Caco-2 (cell line): ENCODE measurements around the gene ARL3. TPM values are rescaled to one million over a fixed set of nuclear protein-coding genes. Genes with fewer than 3 reads are reported as not detected.
A peak's percentile ranks its signal among the peaks of the same experiment; 100 is the strongest.
"Not testable (repeated sequence)": the region's sequence is repeated elsewhere in the genome, so short reads cannot be mapped to it uniquely, and the experiment has no call there.

Experiments
- BruUV-seq: library from RNA; stranded (reverse); fragments of 400-500 nt; replicated peaks from 2 replicates; lab custom pipeline; 2021; lab: Mats Ljungman, UMichigan
- CTCF ChIA-PET: fragments of 300-600 bp; sonication (Branson Sonifier 250); formaldehyde crosslinking; loops from one replicate; lab custom pipeline; 2022; ENCODE audit warnings: antibody characterized with exemption; lab: Charles Lee
- POLR2A ChIA-PET: fragments of 300-600 bp; sonication (Branson Sonifier 250); formaldehyde crosslinking; loops from one replicate; lab custom pipeline; 2022; ENCODE audit warnings: antibody characterized with exemption; lab: Charles Lee
- DNase-seq, 2 experiments: peaks; one replicate each; pipeline versions ENCODE4 v3.0.0 to v3.0.0-alpha.2; 2020 to 2022
- H3K27me3 ChIP-seq: replicated peaks from 2 replicates; pipeline ENCODE4 v1.6.0; 2011; ENCODE audit warnings: low read length; ENCODE audit not compliant: control insufficient read depth, insufficient read depth
- H3K36me3 ChIP-seq: 2 replicates; pipeline ENCODE4 v1.5.1; 2011; ENCODE audit warnings: low read length; ENCODE audit not compliant: control insufficient read depth, insufficient read depth
- H3K4me1 ChIP-seq: fragments of 250-450 bp; sonication (Bioruptor Pico); 2 replicates; pipeline ENCODE4 v1.5.1; 2020; ENCODE audit warnings: mild to moderate bottlenecking
- H3K4me3 ChIP-seq: 2 replicates; pipeline ENCODE4 v1.5.1; 2011; ENCODE audit warnings: low read depth, mild to moderate bottlenecking, control low read depth, low read length
- H3K9me3 ChIP-seq: fragments of 250-450 bp; sonication (Bioruptor Pico); 2 replicates; pipeline ENCODE4 v1.5.1; 2020; ENCODE audit warnings: mild to moderate bottlenecking, moderate library complexity
- H3K27ac Mint-ChIP-seq: one replicate; pipeline ENCODE4 v1.8.0; 2022; ENCODE audit warnings: mixed read lengths; ENCODE audit not compliant: unreplicated experiment
- H3K27me3 Mint-ChIP-seq: one replicate; pipeline ENCODE4 v1.8.0; 2022; ENCODE audit warnings: mixed read lengths; ENCODE audit not compliant: insufficient read depth, unreplicated experiment
- H3K36me3 Mint-ChIP-seq: one replicate; pipeline ENCODE4 v1.8.0; 2022; ENCODE audit warnings: mild to moderate bottlenecking, mixed read lengths; ENCODE audit not compliant: insufficient read depth, unreplicated experiment
- H3K4me1 Mint-ChIP-seq: one replicate; pipeline ENCODE4 v1.8.0; 2022; ENCODE audit warnings: low read depth, mixed read lengths; ENCODE audit not compliant: unreplicated experiment
- H3K4me3 Mint-ChIP-seq: one replicate; pipeline ENCODE4 v1.8.0; 2022; ENCODE audit warnings: mild to moderate bottlenecking, moderate library complexity, mixed read lengths; ENCODE audit not compliant: unreplicated experiment
- H3K9me3 Mint-ChIP-seq: one replicate; pipeline ENCODE4 v1.8.0; 2022; ENCODE audit warnings: mixed read lengths; ENCODE audit not compliant: unreplicated experiment
- intact Hi-C: fragments of 100-400 bp; cut with micrococcal nuclease; formaldehyde crosslinking; loops from one replicate; pipeline ENCODE4 v1.10.0; 2022; ENCODE audit not compliant: unreplicated experiment
- total RNA-seq: library from RNA; stranded (reverse); gene quantifications from 2 replicates; pipeline ENCODE4 v1.2.3, GENCODE V29; 2022
- TF ChIP-seq, protein P1 (sequence below), 2 experiments: fragments of 200-600 bp in 1 of 2; IDR thresholded peaks; 1 replicate in 1 of 2; 2 replicates in 1 of 2; pipeline versions ENCODE4 v1.5.1 to v1.8.0; 2011 to 2022; ENCODE audit warnings: antibody characterized with exemption in 1 of 2, control low read depth in 1 of 2, inconsistent platforms in 1 of 2, low read depth in 1 of 2, low read length in 1 of 2, mild to moderate bottlenecking in 1 of 2, moderate library complexity in 1 of 2; ENCODE audit not compliant: insufficient read depth in 1 of 2, severe bottlenecking in 1 of 2, unreplicated experiment in 1 of 2

Gene ARL3
- total RNA-seq, 1 experiment from 2014 or later: 7.8 TPM

DNA sequence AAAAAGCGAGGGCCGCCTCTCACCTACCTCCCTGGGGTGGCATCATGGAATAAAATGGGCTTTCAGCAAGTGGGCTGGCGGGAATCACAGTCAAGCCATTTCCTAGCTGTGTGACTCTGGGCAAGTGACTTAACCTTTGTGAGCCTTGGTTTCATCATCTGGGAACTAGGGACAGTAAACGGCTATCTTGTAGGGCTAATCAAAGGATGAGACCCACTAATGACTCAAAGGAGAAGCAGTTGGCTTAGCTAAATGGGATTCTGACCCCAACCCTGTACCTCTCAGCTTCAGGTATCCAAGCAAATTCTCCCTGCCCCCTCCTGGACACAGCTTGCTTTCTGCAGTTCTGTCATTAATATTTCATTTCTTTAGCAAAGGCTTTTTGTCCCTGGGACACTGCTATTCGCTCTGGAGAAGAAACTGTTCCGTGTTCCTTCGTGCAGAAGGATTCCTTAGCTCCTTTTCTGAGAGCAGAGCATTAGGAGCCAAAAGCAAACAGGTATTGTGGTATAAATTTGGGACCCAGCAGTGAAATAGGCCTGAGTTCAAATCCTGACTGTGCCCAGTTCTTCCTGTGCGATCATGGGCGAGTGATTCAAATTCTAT lies 44.0 kb downstream of the ARL3 start:
- no peak for DNase-seq
- TF ChIP-seq, protein P1, sequence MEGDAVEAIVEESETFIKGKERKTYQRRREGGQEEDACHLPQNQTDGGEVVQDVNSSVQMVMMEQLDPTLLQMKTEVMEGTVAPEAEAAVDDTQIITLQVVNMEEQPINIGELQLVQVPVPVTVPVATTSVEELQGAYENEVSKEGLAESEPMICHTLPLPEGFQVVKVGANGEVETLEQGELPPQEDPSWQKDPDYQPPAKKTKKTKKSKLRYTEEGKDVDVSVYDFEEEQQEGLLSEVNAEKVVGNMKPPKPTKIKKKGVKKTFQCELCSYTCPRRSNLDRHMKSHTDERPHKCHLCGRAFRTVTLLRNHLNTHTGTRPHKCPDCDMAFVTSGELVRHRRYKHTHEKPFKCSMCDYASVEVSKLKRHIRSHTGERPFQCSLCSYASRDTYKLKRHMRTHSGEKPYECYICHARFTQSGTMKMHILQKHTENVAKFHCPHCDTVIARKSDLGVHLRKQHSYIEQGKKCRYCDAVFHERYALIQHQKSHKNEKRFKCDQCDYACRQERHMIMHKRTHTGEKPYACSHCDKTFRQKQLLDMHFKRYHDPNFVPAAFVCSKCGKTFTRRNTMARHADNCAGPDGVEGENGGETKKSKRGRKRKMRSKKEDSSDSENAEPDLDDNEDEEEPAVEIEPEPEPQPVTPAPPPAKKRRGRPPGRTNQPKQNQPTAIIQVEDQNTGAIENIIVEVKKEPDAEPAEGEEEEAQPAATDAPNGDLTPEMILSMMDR (IDR thresholded peaks at IDR 0.05; ENCODE audit: insufficient read depth in 1 of 2, low read depth in 1 of 2, low read length in 1 of 2, severe bottlenecking in 1 of 2, unreplicated experiment in 1 of 2): no peak
- no peaks in the 10 kb centered on the region for H3K27me3 Mint-ChIP-seq
- H3K27ac Mint-ChIP-seq: no peak overlapping the region
- no peaks in the 10 kb centered on the region for H3K4me1 Mint-ChIP-seq
- no peaks in the 10 kb centered on the region for H3K27me3 ChIP-seq
- no TSS peak for BruUV-seq
- H3K9me3 ChIP-seq: no peaks in the 10 kb centered on the region
- POLR2A ChIA-PET: no interaction called here
- H3K4me1 ChIP-seq: peaks cover 6% of the 10 kb centered on the region; the same call in 1 of the 2 replicates
- H3K36me3 Mint-ChIP-seq: no peaks in the 10 kb centered on the region
- H3K4me3 Mint-ChIP-seq: no peak overlapping the region
- no peaks in the 10 kb centered on the region for H3K36me3 ChIP-seq
- intact Hi-C loops: no loop called here
- CTCF ChIA-PET: interaction anchor here (0.6 to 1.3 kb wide), 7 partner anchors 9 to 43 kb away, joined by 3 to 4 read pairs (median 3); no protein-coding TSS in a partner anchor
- H3K9me3 Mint-ChIP-seq: no peaks in the 10 kb centered on the region
- no peak overlapping the region for H3K4me3 ChIP-seq

DNA sequence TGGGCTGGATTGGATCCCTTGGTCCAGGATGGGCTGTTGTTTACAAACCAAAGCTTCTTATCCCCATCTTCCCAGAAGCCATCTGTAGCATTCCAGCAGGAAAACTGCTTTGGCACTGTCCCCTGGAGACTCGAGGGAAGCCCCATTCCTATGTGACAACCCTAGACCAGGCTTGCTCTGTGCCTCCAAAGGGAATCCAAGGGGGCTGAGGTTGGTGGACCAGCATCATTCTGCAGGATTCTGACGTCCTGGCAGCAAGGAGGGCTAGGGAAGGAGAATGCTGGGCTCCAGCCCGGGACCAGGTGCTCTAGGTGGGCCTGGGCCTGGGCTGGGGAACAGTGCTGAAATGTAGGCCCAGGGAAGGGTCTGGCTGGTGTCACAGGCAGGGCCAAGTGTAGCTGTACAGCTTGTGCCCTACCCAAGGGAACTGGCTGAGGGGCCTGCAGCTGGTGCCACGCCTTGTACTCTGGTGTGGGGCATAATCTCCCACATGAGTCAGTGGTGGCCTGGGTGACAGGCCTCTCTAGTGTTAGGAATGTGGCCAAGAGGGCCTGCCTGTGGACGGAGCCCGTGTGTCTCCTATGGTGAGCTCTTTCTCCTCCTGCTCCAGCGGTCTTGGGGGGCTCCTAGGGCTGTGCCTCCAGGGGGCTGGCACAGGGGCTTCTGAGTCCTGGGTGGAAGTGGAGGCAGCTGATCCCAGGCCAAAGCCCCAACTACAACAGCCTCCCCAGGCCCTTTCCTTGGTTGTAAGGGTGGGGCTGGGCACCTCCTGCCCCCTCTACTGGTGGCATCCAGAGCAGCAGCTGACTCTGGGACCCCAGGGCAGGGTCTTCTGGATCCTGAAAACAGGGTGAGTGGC lies 44.8 kb downstream of the ARL3 start:
- Mint-ChIP-seq H3K36me3 (no peaks in the 10 kb centered on the region), H3K27me3 (no peaks in the 10 kb centered on the region), H3K4me1 (no peaks in the 10 kb centered on the region), H3K27ac (no peak overlapping the region), H3K9me3 (no peaks in the 10 kb centered on the region), H3K4me3 (no peak overlapping the region)
- intact Hi-C loops: no loop called here
- Histone ChIP-seq H3K9me3 (no peaks in the 10 kb centered on the region), H3K27me3 (no peaks in the 10 kb centered on the region), H3K36me3 (no peaks in the 10 kb centered on the region), H3K4me1 (peaks cover 6% of the 10 kb centered on the region; the same call in 1 of the 2 replicates), H3K4me3 (no peak overlapping the region)
- DNase-seq: peak in 1 of 2 experiments; percentile 37
- ChIA-PET CTCF (interaction anchor here (0.6 to 1.3 kb wide), 7 partner anchors 9 to 500 kb away, joined by 3 to 4 read pairs (median 3); no protein-coding TSS in a partner anchor), POLR2A (no interaction called here)
- TF ChIP-seq, protein P1 (IDR thresholded peaks at IDR 0.05; ENCODE audit: insufficient read depth in 1 of 2, low read depth in 1 of 2, low read length in 1 of 2, severe bottlenecking in 1 of 2, unreplicated experiment in 1 of 2): peak; percentile 56 to 66
- BruUV-seq: no TSS peak

DNA sequence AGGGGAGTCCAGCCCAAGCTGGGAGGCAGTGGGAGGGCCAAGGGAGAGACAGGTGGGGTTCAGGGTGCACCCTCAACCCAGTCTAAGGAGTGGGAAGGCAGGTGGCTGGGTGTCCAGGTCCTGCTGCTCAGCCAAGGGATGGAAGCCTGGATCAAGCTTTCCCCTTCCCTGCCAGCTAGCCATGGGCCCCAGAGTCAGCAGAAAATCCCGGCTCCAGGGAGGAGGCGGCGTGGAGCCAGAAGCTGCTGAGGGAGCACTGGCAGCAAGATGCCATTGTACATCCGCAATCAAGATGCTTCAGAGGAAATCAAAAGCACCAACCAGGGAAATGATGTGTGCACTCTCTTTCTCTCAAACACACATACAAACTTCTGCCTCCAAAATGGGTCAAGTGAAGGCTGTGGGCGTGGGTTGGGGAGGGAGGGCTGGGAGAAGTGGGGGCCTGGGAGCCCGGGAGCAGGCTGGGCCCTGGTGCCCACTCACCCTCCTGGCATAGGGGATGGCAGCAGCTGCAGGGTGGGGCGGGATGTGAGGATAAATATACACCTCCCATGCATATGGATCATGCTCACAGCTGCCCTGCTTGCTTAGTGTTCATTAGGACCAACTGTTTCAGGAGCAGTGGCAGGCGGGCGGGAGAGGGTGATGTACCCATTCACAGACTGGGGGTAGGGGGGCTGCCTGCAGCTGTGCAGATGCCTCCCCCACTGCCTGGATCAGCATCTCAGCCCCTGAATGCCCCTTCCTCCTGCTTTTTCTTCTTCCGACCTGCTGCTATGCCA lies 45.7 kb downstream of the ARL3 start:
- Histone ChIP-seq H3K27me3 (no peaks in the 10 kb centered on the region), H3K4me3 (no peak overlapping the region), H3K4me1 (peaks cover 6% of the 10 kb centered on the region; the same call in 1 of the 2 replicates), H3K9me3 (no peaks in the 10 kb centered on the region), H3K36me3 (no peaks in the 10 kb centered on the region)
- no peak for DNase-seq
- no peaks in the 10 kb centered on the region for H3K4me1 Mint-ChIP-seq
- no peaks in the 10 kb centered on the region for H3K36me3 Mint-ChIP-seq
- intact Hi-C loops: no loop called here
- H3K27ac Mint-ChIP-seq: no peak overlapping the region
- TF ChIP-seq, protein P1 (IDR thresholded peaks at IDR 0.05; ENCODE audit: insufficient read depth in 1 of 2, low read depth in 1 of 2, low read length in 1 of 2, severe bottlenecking in 1 of 2, unreplicated experiment in 1 of 2): no peak
- CTCF ChIA-PET: interaction anchor here (1.1 kb wide), 1 partner anchor 499 kb away, joined by 3 read pairs; no protein-coding TSS in a partner anchor
- no peak overlapping the region for H3K4me3 Mint-ChIP-seq
- no TSS peak for BruUV-seq
- H3K9me3 Mint-ChIP-seq: no peaks in the 10 kb centered on the region
- no peaks in the 10 kb centered on the region for H3K27me3 Mint-ChIP-seq
- POLR2A ChIA-PET: no interaction called here

DNA sequence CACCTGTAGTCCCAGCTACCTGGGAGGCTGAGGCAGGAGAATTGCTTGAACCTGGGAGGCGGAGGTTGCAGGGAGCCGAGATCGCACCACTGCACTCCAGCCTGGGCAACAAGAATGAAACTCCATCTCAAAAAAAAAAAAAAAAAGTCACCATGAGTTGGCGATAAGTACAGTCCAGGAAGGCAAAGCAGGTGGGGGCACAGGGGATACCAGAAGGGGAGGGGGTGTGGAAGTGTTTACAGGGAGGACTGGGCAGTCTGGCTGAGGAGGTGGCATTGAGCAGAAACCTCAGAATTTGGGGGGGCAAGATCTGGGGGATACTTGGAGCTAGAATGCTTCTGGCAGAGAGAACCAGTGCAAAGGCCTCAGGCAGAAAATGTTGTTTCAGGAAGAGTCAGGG lies 46.8 kb downstream of the ARL3 start:
- H3K27ac Mint-ChIP-seq, H3K4me1 ChIP-seq, BruUV-seq: not testable (repeated sequence)

More for the DNA sequence above, 46.8 kb downstream of the ARL3 start:
- CTCF ChIA-PET: interaction anchor here (0.7 kb wide), 1 partner anchor 56 kb away, joined by 6 read pairs; no protein-coding TSS in a partner anchor
- H3K36me3 Mint-ChIP-seq, H3K9me3 Mint-ChIP-seq, H3K9me3 ChIP-seq, intact Hi-C loops, H3K27me3 ChIP-seq, H3K4me1 Mint-ChIP-seq, H3K36me3 ChIP-seq, DNase-seq, H3K4me3 Mint-ChIP-seq, H3K4me3 ChIP-seq, POLR2A ChIA-PET, H3K27me3 Mint-ChIP-seq: not testable (repeated sequence)
